ENCODE measurements around the gene NMU. TPM values are rescaled to one million over a fixed set of nuclear protein-coding genes. Genes with fewer than 3 reads are reported as not detected.

Gene NMU
- total RNA-seq, 1 donor from 2014 or later, result not detected

DNA sequence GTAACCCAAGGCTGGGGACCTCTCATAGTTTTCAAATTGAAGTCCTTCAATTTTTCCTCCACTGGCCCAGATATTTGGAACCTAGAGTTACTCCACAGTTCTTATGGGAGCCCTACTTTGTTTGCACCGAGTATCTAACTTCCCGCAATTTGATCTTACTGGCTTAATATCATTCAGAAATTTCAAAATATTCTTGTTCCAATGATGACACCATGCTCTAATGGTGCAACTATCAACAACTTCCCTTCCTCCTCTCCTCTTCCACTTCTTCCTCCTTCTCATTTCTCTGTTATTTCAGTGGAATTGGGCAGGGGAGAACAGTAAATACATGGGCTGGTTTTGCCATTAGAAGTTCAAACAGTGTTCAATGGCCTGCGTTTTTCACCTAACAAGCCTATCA lies 64.3 kb downstream of the NMU start:
- peaks cover 6% of the 10 kb centered on the region for H3K4me1 Mint-ChIP-seq
- TF ChIP-seq, protein P1, sequence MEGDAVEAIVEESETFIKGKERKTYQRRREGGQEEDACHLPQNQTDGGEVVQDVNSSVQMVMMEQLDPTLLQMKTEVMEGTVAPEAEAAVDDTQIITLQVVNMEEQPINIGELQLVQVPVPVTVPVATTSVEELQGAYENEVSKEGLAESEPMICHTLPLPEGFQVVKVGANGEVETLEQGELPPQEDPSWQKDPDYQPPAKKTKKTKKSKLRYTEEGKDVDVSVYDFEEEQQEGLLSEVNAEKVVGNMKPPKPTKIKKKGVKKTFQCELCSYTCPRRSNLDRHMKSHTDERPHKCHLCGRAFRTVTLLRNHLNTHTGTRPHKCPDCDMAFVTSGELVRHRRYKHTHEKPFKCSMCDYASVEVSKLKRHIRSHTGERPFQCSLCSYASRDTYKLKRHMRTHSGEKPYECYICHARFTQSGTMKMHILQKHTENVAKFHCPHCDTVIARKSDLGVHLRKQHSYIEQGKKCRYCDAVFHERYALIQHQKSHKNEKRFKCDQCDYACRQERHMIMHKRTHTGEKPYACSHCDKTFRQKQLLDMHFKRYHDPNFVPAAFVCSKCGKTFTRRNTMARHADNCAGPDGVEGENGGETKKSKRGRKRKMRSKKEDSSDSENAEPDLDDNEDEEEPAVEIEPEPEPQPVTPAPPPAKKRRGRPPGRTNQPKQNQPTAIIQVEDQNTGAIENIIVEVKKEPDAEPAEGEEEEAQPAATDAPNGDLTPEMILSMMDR (IDR thresholded peaks at IDR 0.05), result no peak
- DNase-seq, result no peak
- peaks cover 6% of the 10 kb centered on the region for H3K36me3 Mint-ChIP-seq (ENCODE audit: low read depth)
- ChIA-PET POLR2A (no interaction called here), CTCF (no interaction called here)
- no peaks in the 10 kb centered on the region for H3K27me3 Mint-ChIP-seq
- H3K4me3 Mint-ChIP-seq, result no peak overlapping the region
- intact Hi-C loops (cut with micrococcal nuclease), result no loop called here
- H3K9me3 Mint-ChIP-seq, result peaks cover 10% of the 10 kb centered on the region
- no peak for ATAC-seq (ENCODE audit: low read depth)
- no peak overlapping the region for H3K27ac Mint-ChIP-seq

DNA sequence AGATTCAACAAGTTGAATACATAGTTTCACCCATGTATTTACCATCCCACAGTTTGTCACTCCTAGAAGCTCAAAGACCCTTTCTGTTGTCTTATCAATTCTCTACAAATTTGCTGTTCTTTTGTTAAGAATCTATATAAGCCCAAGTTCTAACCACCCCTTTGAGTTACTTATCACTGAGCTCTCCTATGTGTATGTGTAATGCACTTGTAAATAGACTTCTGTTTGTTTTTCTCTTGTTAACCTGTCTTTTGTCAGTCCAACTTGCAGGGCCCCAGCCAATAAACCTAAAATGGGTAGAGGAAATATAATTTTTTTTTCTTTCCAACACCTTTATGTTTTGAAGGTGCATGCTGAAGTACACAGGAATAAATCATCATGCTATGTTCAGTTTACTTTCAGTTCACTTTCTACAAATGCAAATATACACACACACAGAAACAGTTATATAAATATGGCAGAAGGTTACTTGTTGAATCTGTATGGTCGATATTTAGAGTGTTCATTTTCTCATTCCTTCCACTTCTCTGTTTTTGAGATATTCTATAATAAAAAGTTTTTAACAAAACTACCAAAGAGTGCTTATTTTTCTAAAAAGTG lies 67.1 kb downstream of the NMU start:
- ATAC-seq (ENCODE audit: low read depth) (no peak), DNase-seq (no peak)
- no peaks in the 10 kb centered on the region for H3K36me3 Mint-ChIP-seq (ENCODE audit: low read depth)
- intact Hi-C loops (cut with micrococcal nuclease), result no loop called here
- TF ChIP-seq, protein P1 (IDR thresholded peaks at IDR 0.05), result no peak
- ChIA-PET CTCF (no interaction called here), POLR2A (no interaction called here)
- H3K27me3 Mint-ChIP-seq, result no peaks in the 10 kb centered on the region
- no peak overlapping the region for H3K4me3 Mint-ChIP-seq
- peaks cover 6% of the 10 kb centered on the region for H3K4me1 Mint-ChIP-seq
- no peak overlapping the region for H3K27ac Mint-ChIP-seq
- H3K9me3 Mint-ChIP-seq, result no peaks in the 10 kb centered on the region

DNA sequence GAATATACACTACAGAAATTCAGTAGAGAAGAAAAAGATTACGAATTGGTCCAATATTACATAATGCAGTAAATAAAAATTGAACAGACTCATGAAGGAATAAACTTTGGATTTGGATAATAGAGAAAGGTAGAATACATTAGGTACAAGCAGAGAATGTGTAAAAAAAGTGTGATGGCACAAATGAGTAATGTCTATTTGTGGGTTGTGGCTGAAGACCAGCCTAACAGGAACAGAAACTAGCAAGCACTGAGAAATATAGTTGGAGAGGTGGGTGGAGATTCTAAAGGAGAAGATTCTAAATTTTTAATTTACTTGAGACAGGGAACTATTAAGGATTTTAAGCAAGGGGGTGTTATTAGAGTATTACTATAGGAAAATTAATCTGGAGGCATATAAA lies 74.2 kb downstream of the NMU start:
- Mint-ChIP-seq H3K27me3 (no peaks in the 10 kb centered on the region), H3K27ac (peak overlapping the region; percentile 30), H3K9me3 (peaks cover 3% of the 10 kb centered on the region), H3K4me1 (peaks cover 20% of the 10 kb centered on the region), H3K4me3 (peak overlapping the region; percentile 9), H3K36me3 (ENCODE audit: low read depth) (no peaks in the 10 kb centered on the region)
- ATAC-seq (ENCODE audit: low read depth) (peak; percentile 98), DNase-seq (no peak)
- CTCF ChIA-PET, result no interaction called here
- TF ChIP-seq, protein P1 (IDR thresholded peaks at IDR 0.05), result no peak
- POLR2A ChIA-PET, result interaction anchor here (1.0 to 1.1 kb wide), 2 partner anchors 16 to 1416 kb away, joined by 3 read pairs; partner anchors contain the start of gene NOA1
- intact Hi-C loops (cut with micrococcal nuclease), result loop anchor here (1.0 to 5.0 kb wide), 2 partner anchors 15 to 385 kb away; partner anchors contain the start of gene CEP135

DNA sequence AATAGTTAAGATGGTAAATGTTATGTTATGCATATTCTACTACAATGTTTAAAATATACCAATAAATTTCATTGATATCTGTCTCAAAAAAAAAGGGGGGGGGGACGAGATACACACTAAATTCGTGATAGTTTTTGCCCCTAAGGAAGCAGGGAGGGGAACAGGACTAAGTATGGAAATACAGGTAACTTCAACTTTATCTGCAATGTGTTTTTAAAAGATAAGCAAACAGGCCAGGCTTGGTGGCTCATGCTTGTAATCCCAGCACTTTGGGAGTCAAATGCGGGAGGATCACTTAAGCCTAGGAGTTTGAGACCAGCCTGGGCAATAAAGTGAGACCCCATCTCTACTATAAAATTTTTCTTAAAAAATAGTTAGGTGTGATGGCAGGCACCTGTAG lies 76.0 kb downstream of the NMU start:
- ATAC-seq (ENCODE audit: low read depth) (no peak), DNase-seq (no peak)
- peaks cover 3% of the 10 kb centered on the region for H3K9me3 Mint-ChIP-seq
- CTCF ChIA-PET, result no interaction called here
- peaks cover 20% of the 10 kb centered on the region for H3K4me1 Mint-ChIP-seq
- POLR2A ChIA-PET, result interaction anchor here (0.7 kb wide), 1 partner anchor 15 kb away, joined by 3 read pairs; no protein-coding TSS in a partner anchor
- intact Hi-C loops (cut with micrococcal nuclease), result loop anchor here (5.0 kb wide), 1 partner anchor 387 kb away; the partner anchor contains the start of gene CEP135
- no peak overlapping the region for H3K27ac Mint-ChIP-seq
- H3K27me3 Mint-ChIP-seq, result no peaks in the 10 kb centered on the region
- TF ChIP-seq, protein P1 (IDR thresholded peaks at IDR 0.05), result no peak
- no peak overlapping the region for H3K4me3 Mint-ChIP-seq
- H3K36me3 Mint-ChIP-seq (ENCODE audit: low read depth), result no peaks in the 10 kb centered on the region

DNA sequence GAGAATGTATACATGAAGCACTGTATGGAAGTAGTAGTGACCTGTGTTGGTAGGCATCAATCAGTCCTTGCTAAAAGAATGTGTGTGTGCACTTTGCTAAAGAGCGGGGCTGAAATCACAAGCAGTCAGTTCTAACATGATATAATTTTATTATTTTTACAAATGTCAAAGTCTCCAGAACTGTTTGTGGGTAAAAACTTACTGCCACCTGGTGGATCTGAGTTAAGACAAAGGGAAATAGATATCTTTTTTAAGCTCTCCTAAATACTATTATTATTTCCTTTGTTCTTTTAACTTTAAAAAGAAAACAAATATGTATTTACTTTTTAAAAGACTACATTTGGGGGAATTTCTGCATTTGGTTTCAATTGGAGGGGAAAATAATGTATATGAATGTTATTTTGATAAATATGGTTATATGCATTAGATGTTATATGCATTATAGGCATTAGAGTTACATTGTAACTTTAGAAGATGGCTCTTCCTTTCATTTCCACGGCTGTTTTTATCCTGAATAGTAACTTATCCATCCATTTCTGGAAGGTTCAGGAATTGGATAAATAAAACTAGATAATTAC lies 81.6 kb downstream of the NMU start:
- CTCF ChIA-PET, result interaction anchor here (0.7 to 1.2 kb wide), 4 partner anchors 9 to 242 kb away, joined by 3 to 10 read pairs (median 4); no protein-coding TSS in a partner anchor
- intact Hi-C loops (cut with micrococcal nuclease), result loop anchor here (1.0 to 10.0 kb wide), 5 partner anchors 145 to 580 kb away; partner anchors contain the start of gene SRD5A3
- Mint-ChIP-seq H3K4me1 (peaks cover 3% of the 10 kb centered on the region), H3K4me3 (no peak overlapping the region), H3K27me3 (peaks cover 11% of the 10 kb centered on the region), H3K9me3 (peaks cover 3% of the 10 kb centered on the region), H3K36me3 (ENCODE audit: low read depth) (no peaks in the 10 kb centered on the region), H3K27ac (no peak overlapping the region)
- no peak for ATAC-seq (ENCODE audit: low read depth)
- no peak for DNase-seq
- TF ChIP-seq, protein P1 (IDR thresholded peaks at IDR 0.05), result no peak
- POLR2A ChIA-PET, result interaction anchor here (1.1 kb wide), 1 partner anchor 9 kb away, joined by 4 read pairs; no protein-coding TSS in a partner anchor
